IPS-18c (cell line): ENCODE results near the gene IL17REL.

Source experiments
- H3K4me3 ChIP-seq: 2 replicates; pipeline ENCODE4 v1.7.0; 2013; ENCODE audit warnings: low read depth, mild to moderate bottlenecking, low read length, moderate library complexity; ENCODE audit not compliant: insufficient read depth
- H3K9me3 ChIP-seq: one replicate; pipeline ENCODE4 v1.6.1; 2013; ENCODE audit warnings: mild to moderate bottlenecking, low read length, moderate library complexity; ENCODE audit not compliant: control insufficient read depth, insufficient read depth

Gene IL17REL

GRCh38 chr22:50032109-50032871 is 19.7 kb upstream of the IL17REL start:
- H3K4me3 ChIP-seq = no peak overlapping the region

DNA sequence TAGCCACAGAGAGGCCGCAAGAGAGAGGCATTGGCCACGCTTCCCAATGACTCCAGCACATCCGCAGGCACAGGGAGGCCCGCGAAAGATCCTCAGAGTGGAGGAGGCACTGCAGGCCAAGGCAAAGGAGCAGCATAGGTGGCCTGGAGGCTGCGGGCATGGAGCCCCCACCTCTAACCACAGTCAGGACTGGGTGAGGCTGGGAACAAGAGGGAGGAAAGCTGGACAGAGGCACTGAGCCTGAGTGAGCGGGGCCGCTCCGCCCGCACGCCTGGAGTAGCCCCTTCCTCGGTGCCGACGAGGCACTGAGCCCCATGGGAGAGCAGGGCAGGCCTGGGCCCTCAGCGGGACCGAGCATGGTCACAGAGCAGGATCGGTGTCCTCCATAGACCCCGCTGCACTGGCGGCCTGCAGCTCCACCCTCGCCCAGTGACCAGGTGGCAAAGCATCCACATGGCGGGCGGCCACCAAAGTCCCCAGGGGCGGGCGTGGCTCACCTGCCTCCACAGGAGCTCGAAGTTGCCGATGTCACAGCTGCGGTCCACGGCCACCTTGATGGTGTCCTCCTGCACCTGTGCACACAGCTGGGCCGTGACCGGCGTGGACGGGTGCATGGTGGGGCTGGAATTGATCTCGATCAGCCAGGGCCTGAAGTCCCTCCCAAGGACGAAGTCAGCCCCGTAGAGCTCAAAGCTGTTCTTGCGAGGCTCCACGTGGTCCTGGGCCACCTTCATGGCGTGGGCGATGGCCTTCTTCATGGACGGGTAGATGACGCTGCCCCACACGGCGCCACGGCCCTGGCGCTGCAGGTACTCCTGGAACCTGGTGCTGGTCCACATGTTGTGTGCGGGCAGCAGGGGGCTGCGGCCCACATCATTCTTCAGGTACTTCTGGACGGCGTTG is 18.9 kb upstream of the IL17REL start:
- H3K4me3 ChIP-seq = no peak overlapping the region
- H3K9me3 ChIP-seq = no peaks in the 10 kb centered on the region

More at GRCh38 chr22:50032109-50032871, 19.7 kb upstream of the IL17REL start:
- no peaks in the 10 kb centered on the region for H3K9me3 ChIP-seq

GRCh38 chr22:50030297-50031188 is 18.0 kb upstream of the IL17REL start:
- no peak overlapping the region; the same call in 1 of the 2 replicates for H3K4me3 ChIP-seq

DNA sequence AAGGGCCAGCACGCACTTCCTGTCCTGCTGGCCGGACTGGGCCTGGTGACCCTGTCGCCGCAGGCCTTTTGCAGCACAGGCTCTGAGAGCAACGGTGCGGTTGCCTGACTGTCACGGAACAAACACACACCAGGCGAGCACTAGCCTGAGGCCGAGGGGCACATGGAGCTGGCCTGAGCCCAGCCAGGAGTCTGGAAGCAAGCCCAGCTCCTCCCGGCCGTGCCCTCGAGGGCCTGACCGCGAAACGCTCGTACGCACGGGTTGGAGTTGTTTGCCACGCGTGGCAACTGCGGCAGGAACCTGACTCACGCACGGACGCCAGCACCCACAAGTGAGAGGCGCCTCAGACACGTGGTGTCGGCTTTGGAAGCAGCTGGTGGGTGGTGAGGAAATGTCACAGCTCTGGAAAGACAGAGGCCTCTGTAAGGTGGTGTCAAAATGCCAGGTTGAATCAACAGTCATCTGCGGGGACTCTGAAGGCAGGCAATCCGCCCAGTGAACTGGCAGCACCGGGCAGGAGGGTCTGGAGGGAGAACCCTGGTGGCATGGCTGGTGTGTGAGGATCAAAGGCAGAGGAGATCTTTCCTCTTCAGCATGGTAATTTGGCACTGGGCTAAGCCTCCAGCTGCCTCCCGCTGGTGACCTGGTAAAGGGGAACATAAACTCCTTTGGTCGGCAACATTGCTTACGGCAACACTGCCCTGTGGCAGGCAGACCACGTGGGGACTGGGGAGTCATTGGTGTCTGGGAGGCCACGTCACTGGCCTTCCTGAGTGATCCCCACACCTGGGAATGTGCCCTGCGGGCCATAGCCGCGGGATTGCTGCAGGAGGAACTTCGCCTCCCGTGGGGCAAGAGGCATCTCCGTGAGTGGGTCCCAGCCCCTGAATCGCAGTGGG is 15.3 kb upstream of the IL17REL start:
- H3K4me3 ChIP-seq = no peak overlapping the region
- H3K9me3 ChIP-seq = no peaks in the 10 kb centered on the region

More at GRCh38 chr22:50030297-50031188, 18.0 kb upstream of the IL17REL start:
- H3K9me3 ChIP-seq = no peaks in the 10 kb centered on the region

- no peak overlapping the region for H3K4me3 ChIP-seq
- H3K9me3 ChIP-seq = no peaks in the 10 kb centered on the region
Measured at GRCh38 chr22:50025993-50026392, 13.4 kb upstream of the IL17REL start.

GRCh38 chr22:50022171-50022819 is 9.7 kb upstream of the IL17REL start:
- Histone ChIP-seq H3K4me3 (no peak overlapping the region), H3K9me3 (no peaks in the 10 kb centered on the region)

DNA sequence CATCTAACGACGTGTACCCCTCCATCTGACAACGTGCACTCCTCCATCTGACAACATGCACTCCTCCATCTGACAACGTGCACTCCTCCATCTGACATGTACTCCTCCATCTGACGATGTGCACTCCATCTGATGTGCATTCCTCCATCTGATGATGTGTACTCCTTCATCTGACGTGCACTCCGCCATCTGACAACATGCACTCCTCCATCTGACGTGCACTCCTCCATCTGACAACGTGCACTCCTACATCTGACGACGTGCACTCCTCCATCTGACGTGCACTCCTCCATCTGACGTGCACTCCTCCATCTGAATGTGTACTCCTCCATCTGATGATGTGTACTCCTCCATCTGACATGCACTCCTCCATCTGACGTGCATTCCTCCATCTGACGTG is 8.0 kb upstream of the IL17REL start:
- H3K9me3 ChIP-seq = no peaks in the 10 kb centered on the region
- H3K4me3 ChIP-seq = no peak overlapping the region

GRCh38 chr22:50019316-50019715 is 6.8 kb upstream of the IL17REL start:
- Histone ChIP-seq H3K9me3 (no peaks in the 10 kb centered on the region), H3K4me3 (no peak overlapping the region)

DNA sequence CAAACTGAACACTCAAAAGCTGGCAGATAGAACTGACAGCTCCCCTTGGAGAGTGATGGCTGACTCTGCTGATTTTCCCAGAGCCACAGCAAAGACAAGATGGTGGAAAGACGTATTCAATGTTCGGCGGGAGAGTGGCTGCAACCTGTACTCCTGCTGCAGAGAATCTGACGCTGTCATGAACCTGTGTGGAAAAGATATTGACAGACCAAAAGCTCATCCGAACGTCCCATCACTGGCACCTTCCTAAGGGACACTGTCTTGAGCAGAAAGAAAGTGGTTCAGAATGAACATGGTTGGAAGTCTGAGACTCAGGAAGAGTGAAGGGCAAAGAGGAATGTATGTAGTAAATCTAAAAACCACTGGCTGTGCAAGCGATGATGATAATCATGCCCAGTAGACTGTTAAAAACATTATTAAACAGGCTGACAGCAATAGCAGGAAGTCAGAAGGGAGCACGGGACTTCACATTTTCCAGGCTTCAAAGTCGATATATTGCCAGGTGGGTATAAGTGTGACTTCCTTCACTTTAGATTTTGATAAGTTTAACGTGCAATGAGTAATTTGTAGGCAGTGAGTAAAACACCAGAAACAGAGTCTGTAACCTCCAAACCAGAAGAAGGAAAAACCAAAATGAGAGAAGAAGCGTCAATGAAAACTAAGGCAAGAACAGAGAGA is 6.2 kb upstream of the IL17REL start:
- Histone ChIP-seq H3K4me3 (no peak overlapping the region), H3K9me3 (no peaks in the 10 kb centered on the region)

DNA sequence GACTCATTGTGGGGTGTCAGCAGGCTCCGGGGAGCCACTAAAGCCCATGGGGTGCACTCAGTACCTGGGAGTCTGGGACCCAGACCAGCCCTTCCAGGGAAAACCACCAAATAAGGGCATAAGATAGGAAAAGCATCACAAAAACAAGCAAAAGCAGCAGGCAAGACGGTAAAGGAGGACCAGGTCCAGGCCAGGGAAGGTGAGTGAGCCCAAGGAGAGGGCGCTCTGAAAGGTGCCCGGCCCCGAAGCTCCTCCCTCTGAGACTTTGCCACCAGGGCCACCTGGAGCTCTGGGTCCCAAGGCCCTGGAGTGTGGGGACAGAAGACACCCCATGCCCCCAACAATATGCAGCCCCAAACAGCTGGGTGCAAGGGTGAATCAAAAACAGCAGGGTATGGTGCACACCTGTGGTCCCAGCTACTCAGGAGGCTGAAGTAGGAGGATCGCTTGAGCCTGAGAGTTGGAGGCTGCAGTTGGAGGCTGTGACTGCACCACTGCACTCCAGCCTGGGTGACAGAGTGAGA is 5.2 kb upstream of the IL17REL start:
- Histone ChIP-seq H3K4me3 (no peak overlapping the region), H3K9me3 (no peaks in the 10 kb centered on the region)

DNA sequence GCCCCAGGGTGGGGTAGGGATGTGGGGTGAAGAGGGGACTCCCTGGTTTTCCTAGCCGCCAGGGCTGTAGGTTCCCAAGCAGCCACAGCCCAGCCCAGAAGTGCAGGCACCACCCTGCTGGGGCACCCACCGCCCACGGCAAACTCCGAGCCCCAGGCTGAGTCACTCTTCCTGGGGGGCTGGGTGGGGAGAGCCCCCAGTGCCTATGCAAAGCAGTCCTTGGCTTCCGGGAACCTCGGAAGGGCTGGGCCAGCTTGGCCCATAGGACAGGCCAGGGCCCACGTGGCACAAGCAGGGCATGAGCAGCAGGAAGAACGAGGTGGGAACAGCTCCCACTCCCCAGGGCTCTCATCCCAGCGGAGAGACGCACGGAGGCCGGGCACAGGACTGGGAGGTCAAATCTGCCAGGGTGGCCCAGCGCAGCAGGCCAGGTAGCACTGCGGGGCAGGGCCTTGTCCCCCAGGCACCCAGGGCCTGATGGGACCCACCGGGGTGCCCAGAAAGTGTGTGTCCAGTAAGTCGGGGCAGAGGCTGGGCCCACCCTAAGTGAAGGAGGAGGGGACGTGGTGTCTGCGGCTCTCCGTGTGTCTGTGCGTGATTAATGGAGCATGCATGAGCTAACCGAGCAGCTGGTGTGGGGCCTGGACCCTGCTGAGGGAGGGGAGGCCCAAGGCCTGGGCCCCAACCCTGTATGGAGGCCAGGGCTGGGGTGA is 4.6 kb upstream of the IL17REL start:
- no peaks in the 10 kb centered on the region for H3K9me3 ChIP-seq
- H3K4me3 ChIP-seq = no peak overlapping the region

GRCh38 chr22:50016308-50016987 is 3.9 kb upstream of the IL17REL start:
- no peaks in the 10 kb centered on the region for H3K9me3 ChIP-seq
- no peak overlapping the region for H3K4me3 ChIP-seq

DNA sequence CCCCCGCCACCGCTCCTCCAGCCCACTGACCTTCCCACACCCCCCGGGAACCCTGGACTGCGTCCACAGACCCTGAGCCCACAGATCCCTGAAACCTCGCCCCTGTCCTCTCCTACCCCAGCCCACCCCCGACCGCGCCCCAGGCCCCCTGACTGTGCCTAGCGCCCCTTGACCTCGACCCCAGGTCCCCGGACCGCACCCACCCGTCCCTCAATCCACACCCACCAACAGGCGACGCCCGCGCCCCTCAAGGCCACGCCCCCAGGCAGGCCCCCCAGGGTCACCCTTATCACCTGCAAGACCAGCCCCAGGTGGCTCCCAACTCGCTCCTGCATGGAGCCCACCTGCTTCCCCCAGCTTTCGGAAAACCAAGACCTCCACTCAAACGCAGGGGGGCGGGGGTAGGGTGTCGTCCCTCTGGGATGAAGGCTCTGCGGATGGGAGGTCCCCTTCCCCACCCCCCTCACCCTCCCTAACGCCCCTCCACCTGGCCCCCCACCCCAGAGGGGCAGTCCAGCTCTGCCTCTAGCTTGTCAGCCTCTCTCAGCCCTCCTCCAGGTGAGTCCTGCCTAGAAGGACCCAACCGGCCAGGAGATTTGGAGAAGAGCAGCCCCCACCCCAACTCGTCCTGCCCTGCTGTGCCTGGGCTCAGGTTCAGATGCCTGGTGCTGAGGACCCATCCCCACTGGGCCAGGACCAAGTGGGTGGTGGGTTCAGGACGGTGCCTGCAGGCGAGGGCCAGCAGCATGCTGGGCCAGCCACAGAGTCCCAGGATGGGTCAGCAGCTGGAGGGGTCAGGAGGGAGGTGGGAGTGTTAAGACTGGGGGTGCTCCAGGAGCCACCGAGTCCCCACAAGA is 3.1 kb upstream of the IL17REL start:
- Histone ChIP-seq H3K4me3 (no peak overlapping the region), H3K9me3 (no peaks in the 10 kb centered on the region)
